Activated naive CD8-positive, alpha-beta T cell treated with anti-CD3 and anti-CD28 coated beads for 36 hours (primary cell): ENCODE results near the gene PHLDA3. TPM values are rescaled to one million over a fixed set of nuclear protein-coding genes. Genes with fewer than 3 reads are reported as not detected.
"Not testable (repeated sequence)": the region's sequence is repeated elsewhere in the genome, so short reads cannot be mapped to it uniquely, and the experiment has no call there.

Experiments
- DNase-seq: peaks from one replicate; pipeline ENCODE4 v3.0.0; 2021
- H3K27ac Mint-ChIP-seq: one replicate; pipeline ENCODE4 v1.8.0; 2022; ENCODE audit warnings: mild to moderate bottlenecking, moderate library complexity, mixed read lengths
- H3K27me3 Mint-ChIP-seq: one replicate; pipeline ENCODE4 v1.8.0; 2022; ENCODE audit warnings: mild to moderate bottlenecking, mixed read lengths
- H3K36me3 Mint-ChIP-seq: one replicate; pipeline ENCODE4 v1.8.0; 2021; ENCODE audit warnings: mild to moderate bottlenecking, mixed read lengths
- H3K4me1 Mint-ChIP-seq: one replicate; pipeline ENCODE4 v1.8.0; 2021; ENCODE audit warnings: mixed read lengths
- H3K4me3 Mint-ChIP-seq: one replicate; pipeline ENCODE4 v1.8.0; 2022; ENCODE audit warnings: mild to moderate bottlenecking, moderate library complexity, mixed read lengths
- H3K9me3 Mint-ChIP-seq: one replicate; pipeline ENCODE4 v1.8.0; 2022; ENCODE audit warnings: mixed read lengths
- total RNA-seq, 2 experiments: library from RNA; stranded (reverse); gene quantifications; one replicate each; pipeline ENCODE4 v1.2.3, GENCODE V29; 2021

Gene PHLDA3
- total RNA-seq, 2 experiments from 2014 or later = 4.2 to 4.7 TPM

DNA sequence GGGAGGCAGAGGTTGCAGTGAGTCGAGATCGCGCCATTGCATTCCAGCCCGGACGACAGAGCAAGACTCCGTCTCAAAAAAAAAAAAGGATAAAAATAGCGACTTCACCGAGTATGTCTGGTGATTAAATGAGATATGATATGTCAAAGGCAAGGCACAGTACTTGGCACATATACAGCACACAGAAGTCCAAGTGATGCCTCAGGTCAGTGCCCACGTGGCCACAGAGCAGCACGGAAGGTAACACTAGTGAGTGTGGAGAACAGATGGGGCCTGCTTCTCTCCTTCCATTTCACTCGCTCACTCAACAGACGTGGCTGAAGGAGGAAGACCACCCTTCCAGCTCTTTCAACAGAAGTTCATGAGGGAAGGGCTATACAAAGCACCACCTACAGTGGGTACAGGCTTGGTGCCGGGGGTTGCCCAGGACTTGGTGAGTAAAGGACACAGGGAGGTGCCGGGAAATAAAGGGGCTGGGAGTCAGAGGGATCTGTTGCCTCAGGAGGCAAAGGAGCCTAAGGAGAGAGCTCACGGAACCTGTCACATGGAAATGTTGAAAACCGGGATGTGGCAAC, 29.0 kb upstream of the PHLDA3 start:
- DNase-seq = no peak
- peaks cover 1% of the 10 kb centered on the region for H3K9me3 Mint-ChIP-seq
- no peaks in the 10 kb centered on the region for H3K27me3 Mint-ChIP-seq
- peaks cover 5% of the 10 kb centered on the region for H3K4me1 Mint-ChIP-seq
- H3K27ac Mint-ChIP-seq = no peak overlapping the region
- peaks cover 22% of the 10 kb centered on the region for H3K36me3 Mint-ChIP-seq
- no peak overlapping the region for H3K4me3 Mint-ChIP-seq

- no peaks in the 10 kb centered on the region for H3K4me1 Mint-ChIP-seq
- no peaks in the 10 kb centered on the region for H3K27me3 Mint-ChIP-seq
- H3K27ac Mint-ChIP-seq = no peak overlapping the region
- no peak overlapping the region for H3K4me3 Mint-ChIP-seq
- no peak for DNase-seq
- peaks cover 23% of the 10 kb centered on the region for H3K36me3 Mint-ChIP-seq
- H3K9me3 Mint-ChIP-seq = peaks cover 1% of the 10 kb centered on the region
Observed at GRCh38 chr1:201496296-201496690, 27.3 kb upstream of the PHLDA3 start.

DNA sequence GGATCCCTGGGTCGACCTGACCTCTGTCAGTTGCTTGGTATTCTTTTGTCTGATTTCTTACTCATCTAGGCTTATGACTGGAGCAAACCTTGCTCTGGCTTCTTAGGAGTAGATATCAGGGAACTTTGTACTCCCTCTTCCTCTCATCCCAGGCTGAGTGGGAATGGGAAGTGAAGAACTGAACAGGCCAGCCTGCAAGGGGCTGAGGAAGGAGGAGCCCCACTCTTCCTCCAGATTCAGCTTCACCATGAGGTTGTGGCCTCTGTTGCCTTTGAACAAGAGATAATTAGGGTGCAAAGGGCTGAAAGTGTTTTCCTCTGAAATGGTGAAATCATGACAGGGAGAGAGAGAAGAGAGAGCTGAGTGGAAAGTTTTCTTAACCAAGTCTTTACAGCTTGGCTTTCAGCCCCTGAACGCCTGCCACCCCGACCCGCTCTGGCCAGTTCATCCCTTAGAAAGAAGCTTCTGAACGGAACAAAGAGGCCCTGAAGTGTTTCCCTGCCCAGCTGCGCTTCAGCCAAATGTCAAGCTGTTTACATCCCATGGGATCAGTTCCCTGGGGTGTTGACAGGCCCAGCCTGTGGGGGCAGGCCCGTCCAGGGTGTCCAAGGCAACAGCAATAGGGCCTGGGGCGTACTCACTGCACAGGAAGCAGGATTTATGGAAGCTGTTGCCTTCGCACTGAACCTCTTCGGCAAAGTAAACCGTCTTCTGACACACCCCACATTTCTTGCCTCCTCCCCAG, 26.7 kb upstream of the PHLDA3 start:
- H3K27ac Mint-ChIP-seq = no peak overlapping the region
- H3K27me3 Mint-ChIP-seq = no peaks in the 10 kb centered on the region
- H3K36me3 Mint-ChIP-seq = peaks cover 23% of the 10 kb centered on the region
- no peaks in the 10 kb centered on the region for H3K4me1 Mint-ChIP-seq
- H3K9me3 Mint-ChIP-seq = peaks cover 1% of the 10 kb centered on the region
- DNase-seq = no peak
- H3K4me3 Mint-ChIP-seq = no peak overlapping the region

- peaks cover 1% of the 10 kb centered on the region for H3K9me3 Mint-ChIP-seq
- H3K4me1 Mint-ChIP-seq = no peaks in the 10 kb centered on the region
- DNase-seq = no peak
- H3K36me3 Mint-ChIP-seq = peaks cover 23% of the 10 kb centered on the region
- H3K27ac Mint-ChIP-seq = no peak overlapping the region
- no peaks in the 10 kb centered on the region for H3K27me3 Mint-ChIP-seq
- no peak overlapping the region for H3K4me3 Mint-ChIP-seq
Observed at GRCh38 chr1:201493757-201494617, 25.0 kb upstream of the PHLDA3 start.

- H3K4me3 Mint-ChIP-seq, H3K27ac Mint-ChIP-seq, H3K4me1 Mint-ChIP-seq, H3K9me3 Mint-ChIP-seq, H3K27me3 Mint-ChIP-seq, DNase-seq: not testable (repeated sequence)
- H3K36me3 Mint-ChIP-seq = peaks cover 23% of the 10 kb centered on the region
Observed at GRCh38 chr1:201493026-201493656, 24.2 kb upstream of the PHLDA3 start.

GRCh38 chr1:201491896-201492511, 23.0 kb upstream of the PHLDA3 start:
- Mint-ChIP-seq H3K4me1 (no peaks in the 10 kb centered on the region), H3K27ac (no peak overlapping the region), H3K4me3 (no peak overlapping the region)

DNA sequence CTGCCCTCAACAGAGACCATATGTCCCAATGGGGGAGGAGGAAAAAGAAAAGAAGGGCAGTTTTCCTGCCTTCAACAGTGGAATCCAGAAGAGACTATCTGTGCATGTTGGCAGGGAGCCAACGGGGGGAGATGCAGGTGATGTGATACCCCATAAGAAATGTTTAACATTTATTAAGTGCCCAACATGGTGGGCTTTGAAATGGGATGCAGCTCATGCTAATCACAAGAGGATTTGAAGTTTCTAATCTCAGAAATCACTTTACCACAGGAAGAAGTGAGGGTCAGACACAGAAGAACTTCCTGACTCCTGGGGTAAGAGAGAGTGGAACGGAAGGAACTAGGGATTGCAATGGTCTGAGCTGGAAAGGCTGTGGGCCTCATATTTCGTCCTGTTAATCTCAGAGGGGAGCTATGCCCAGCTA, 21.7 kb upstream of the PHLDA3 start:
- Mint-ChIP-seq H3K27ac (no peak overlapping the region), H3K4me3 (no peak overlapping the region), H3K4me1 (no peaks in the 10 kb centered on the region), H3K27me3 (no peaks in the 10 kb centered on the region), H3K36me3 (peaks cover 18% of the 10 kb centered on the region), H3K9me3 (peaks cover 1% of the 10 kb centered on the region)
- DNase-seq = no peak

More at GRCh38 chr1:201491896-201492511, 23.0 kb upstream of the PHLDA3 start:
- Mint-ChIP-seq H3K27me3 (no peaks in the 10 kb centered on the region), H3K9me3 (peaks cover 1% of the 10 kb centered on the region), H3K36me3 (peaks cover 23% of the 10 kb centered on the region)
- no peak for DNase-seq

GRCh38 chr1:201489643-201490261, 20.8 kb upstream of the PHLDA3 start:
- Mint-ChIP-seq H3K4me3 (no peak overlapping the region), H3K4me1 (no peaks in the 10 kb centered on the region), H3K36me3 (peaks cover 16% of the 10 kb centered on the region), H3K27ac (no peak overlapping the region), H3K9me3 (peaks cover 1% of the 10 kb centered on the region), H3K27me3 (no peaks in the 10 kb centered on the region)
- no peak for DNase-seq

- Mint-ChIP-seq H3K4me3 (no peak overlapping the region), H3K9me3 (peaks cover under 1% of the 10 kb centered on the region), H3K27ac (no peak overlapping the region), H3K4me1 (no peaks in the 10 kb centered on the region), H3K36me3 (peaks cover 9% of the 10 kb centered on the region), H3K27me3 (no peaks in the 10 kb centered on the region)
- DNase-seq = no peak
Observed at GRCh38 chr1:201488830-201489589, 20.0 kb upstream of the PHLDA3 start.

GRCh38 chr1:201487742-201488141, 18.8 kb upstream of the PHLDA3 start:
- Mint-ChIP-seq H3K27me3 (no peaks in the 10 kb centered on the region), H3K4me1 (no peaks in the 10 kb centered on the region), H3K36me3 (no peaks in the 10 kb centered on the region)

GRCh38 chr1:201486187-201486586, 17.2 kb upstream of the PHLDA3 start:
- Mint-ChIP-seq H3K9me3 (no peaks in the 10 kb centered on the region), H3K4me1 (peaks cover 8% of the 10 kb centered on the region)

More at GRCh38 chr1:201487742-201488141, 18.8 kb upstream of the PHLDA3 start:
- Mint-ChIP-seq H3K9me3 (no peaks in the 10 kb centered on the region), H3K27ac (no peak overlapping the region), H3K4me3 (no peak overlapping the region)
- no peak for DNase-seq

DNA sequence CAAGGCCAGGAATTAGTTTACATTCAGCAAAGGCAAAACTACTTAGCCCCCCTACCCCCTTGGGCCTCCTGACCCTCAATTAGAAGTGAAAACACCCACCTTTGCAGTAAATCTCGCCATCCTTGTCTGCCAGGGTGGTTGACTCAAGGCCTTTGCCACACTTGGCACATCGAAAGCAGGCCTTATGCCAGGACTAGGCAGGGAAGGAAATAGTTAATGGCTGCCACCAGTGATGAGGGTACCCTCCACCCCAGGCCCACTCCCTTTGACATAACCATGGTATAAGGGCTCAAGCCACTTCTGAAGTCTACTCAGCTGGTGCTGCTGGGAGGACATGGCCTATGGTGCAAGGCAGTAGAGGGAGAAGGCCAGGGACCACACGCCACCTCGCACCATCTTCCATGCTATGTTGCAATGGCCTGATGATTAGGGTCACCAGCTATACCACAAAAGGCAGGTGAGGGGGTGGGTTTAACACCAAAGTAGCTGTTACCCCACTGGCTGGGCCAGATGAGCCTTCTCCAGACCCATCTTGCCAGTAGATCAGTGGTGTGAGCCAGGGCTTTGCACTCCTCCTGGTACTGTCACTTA, 16.3 kb upstream of the PHLDA3 start:
- no peaks in the 10 kb centered on the region for H3K36me3 Mint-ChIP-seq
- no peaks in the 10 kb centered on the region for H3K9me3 Mint-ChIP-seq
- no peak overlapping the region for H3K27ac Mint-ChIP-seq
- H3K27me3 Mint-ChIP-seq = peaks cover 18% of the 10 kb centered on the region
- DNase-seq = no peak
- H3K4me1 Mint-ChIP-seq = peaks cover 13% of the 10 kb centered on the region
- no peak overlapping the region for H3K4me3 Mint-ChIP-seq

More at GRCh38 chr1:201486187-201486586, 17.2 kb upstream of the PHLDA3 start:
- DNase-seq = no peak
- Mint-ChIP-seq H3K36me3 (no peaks in the 10 kb centered on the region), H3K27me3 (peaks cover 9% of the 10 kb centered on the region), H3K27ac (no peak overlapping the region), H3K4me3 (no peak overlapping the region)

DNA sequence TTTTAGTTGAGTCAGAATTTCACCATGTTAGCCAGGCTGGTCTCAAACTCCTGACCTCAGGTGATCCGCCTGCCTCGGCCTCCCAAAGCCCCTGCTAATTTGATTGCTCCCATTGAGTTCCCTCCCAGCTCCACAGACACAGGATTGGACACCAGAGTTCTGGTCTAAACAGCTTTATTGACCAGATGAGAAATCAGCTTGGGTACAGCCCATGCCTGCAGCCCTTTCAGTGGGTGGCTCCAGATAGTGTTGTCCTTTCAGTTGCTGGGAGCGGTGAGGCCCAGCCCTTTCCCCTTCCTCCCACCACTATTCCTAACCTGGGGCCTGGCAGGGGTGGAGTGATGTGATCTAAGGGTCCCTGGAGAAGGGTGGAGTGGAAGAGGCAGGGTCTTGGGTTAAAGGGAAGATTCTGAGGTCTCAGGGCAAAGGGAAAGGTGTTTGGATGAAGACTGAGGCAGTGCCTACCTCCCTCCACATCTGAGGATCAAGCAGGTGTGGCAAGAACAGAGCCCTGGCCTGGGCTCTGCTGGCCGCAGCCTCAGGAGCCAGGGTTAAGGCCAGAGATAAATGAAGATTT, 14.5 kb upstream of the PHLDA3 start:
- Mint-ChIP-seq H3K9me3 (no peaks in the 10 kb centered on the region), H3K4me3 (no peak overlapping the region), H3K27ac (no peak overlapping the region), H3K36me3 (no peaks in the 10 kb centered on the region), H3K4me1 (peaks cover 13% of the 10 kb centered on the region), H3K27me3 (peaks cover 32% of the 10 kb centered on the region)
- no peak for DNase-seq
